8988T (cell line): Measurements from ENCODE around the gene ATXN2.
"Not testable (repeated sequence)": the region's sequence is repeated elsewhere in the genome, so short reads cannot be mapped to it uniquely, and the experiment has no call there.

Source experiments
- DNase-seq: peaks from one replicate; pipeline ENCODE4 v3.0.0; 2011

The ATXN2 gene

GRCh38 chr12:111492979-111493378 is 106.1 kb downstream of the ATXN2 start:
- not testable (repeated sequence) for DNase-seq

- no peak for DNase-seq
Measured at GRCh38 chr12:111488798-111489197, 110.3 kb downstream of the ATXN2 start.

GRCh38 chr12:111488271-111488670 is 110.8 kb downstream of the ATXN2 start:
- DNase-seq: no peak

- DNase-seq: no peak
Measured at GRCh38 chr12:111482462-111482861, 116.7 kb downstream of the ATXN2 start.

- DNase-seq: no peak
Measured at GRCh38 chr12:111471236-111471635, 127.9 kb downstream of the ATXN2 start.

- no peak for DNase-seq
Measured at GRCh38 chr12:111469401-111469800, 129.7 kb downstream of the ATXN2 start.

GRCh38 chr12:111467857-111468241 is 131.3 kb downstream of the ATXN2 start:
- no peak for DNase-seq

GRCh38 chr12:111467092-111467856 is 131.8 kb downstream of the ATXN2 start:
- DNase-seq: no peak

- DNase-seq: no peak
Measured at GRCh38 chr12:111462210-111462769, 136.8 kb downstream of the ATXN2 start.

- not testable (repeated sequence) for DNase-seq
Measured at GRCh38 chr12:111460111-111460510, 139.0 kb downstream of the ATXN2 start.

GRCh38 chr12:111458546-111459172 is 140.5 kb downstream of the ATXN2 start:
- no peak for DNase-seq

GRCh38 chr12:111457577-111457976 is 141.5 kb downstream of the ATXN2 start:
- no peak for DNase-seq

GRCh38 chr12:111457071-111457470 is 142.0 kb downstream of the ATXN2 start:
- DNase-seq: no peak

- no peak for DNase-seq
Measured at GRCh38 chr12:111455448-111456320, 143.4 kb downstream of the ATXN2 start.

- DNase-seq: no peak
Measured at GRCh38 chr12:111454716-111455447, 144.2 kb downstream of the ATXN2 start.

- DNase-seq: no peak
Measured at GRCh38 chr12:111454311-111454710, 144.8 kb downstream of the ATXN2 start.

GRCh38 chr12:111453071-111453989 is 145.8 kb downstream of the ATXN2 start:
- no peak for DNase-seq

- no peak for DNase-seq
Measured at GRCh38 chr12:111451649-111452129, 147.4 kb downstream of the ATXN2 start.

- no peak for DNase-seq
Measured at GRCh38 chr12:111451232-111451631, 147.9 kb downstream of the ATXN2 start.

GRCh38 chr12:111450676-111451075 is 148.4 kb downstream of the ATXN2 start:
- no peak for DNase-seq
